Ascending aorta (tissue), 2 donors: ENCODE measurements around the gene USP3. TPM values are rescaled to one million over a fixed set of nuclear protein-coding genes. Genes with fewer than 3 reads are reported as not detected.
"Not testable (repeated sequence)": the region's sequence is repeated elsewhere in the genome, so short reads cannot be mapped to it uniquely, and the experiment has no call there.

Experiments
- DNase-seq, 2 donors: peaks; one replicate each; pipeline ENCODE4 v3.0.0-alpha.2; 2019; ENCODE audit warnings: low spot score in 2 of 2
- H3K27ac ChIP-seq, 2 donors: fragments of 200-600 bp; sonication (generic); one replicate each; pipeline ENCODE4 v1.5.1; 2016 to 2017; ENCODE audit warnings: mild to moderate bottlenecking in 1 of 2
- H3K27me3 ChIP-seq: fragments of 200-600 bp; sonication (generic); one replicate; pipeline ENCODE4 v1.5.1; 2017
- H3K36me3 ChIP-seq, 2 donors: fragments of 200-600 bp; sonication (generic); one replicate each; pipeline ENCODE4 v1.5.1; 2016
- H3K4me1 ChIP-seq, 2 donors: fragments of 200-600 bp; sonication (generic); one replicate each; pipeline ENCODE4 v1.5.1; 2016 to 2017; ENCODE audit warnings: mild to moderate bottlenecking in 1 of 2
- H3K4me3 ChIP-seq, 2 donors: fragments of 200-600 bp; sonication (generic); one replicate each; pipeline ENCODE4 v1.5.1; 2016 to 2017; ENCODE audit warnings: mild to moderate bottlenecking in 1 of 2
- H3K9me3 ChIP-seq, 2 donors: fragments of 200-600 bp; sonication (generic); one replicate each; pipeline ENCODE4 v1.5.1; 2016
- intact Hi-C: fragments of 100-400 bp; cut with DNase I; formaldehyde crosslinking; loops from one replicate; pipeline ENCODE4 v1.15.1; 2023
- total RNA-seq: library from RNA; depleted of rRNA; stranded (reverse); fragments of >200 nt; gene quantifications from one replicate; pipeline ENCODE4 v1.1.0, GENCODE V29; 2016
- TF ChIP-seq, protein P1 (sequence below), 3 experiments: fragments of 200-600 bp in 2 of 3; fragments of 450-650 bp in 1 of 3; sonication (generic) in 2 of 3; IDR thresholded peaks; one replicate each; pipeline ENCODE4 v1.5.1; 2016 to 2019; ENCODE audit warnings: antibody characterized with exemption in 3 of 3, mild to moderate bottlenecking in 1 of 3, moderate library complexity in 1 of 3

Gene USP3
- total RNA-seq, 1 donor from 2014 or later, result 61.9 TPM

GRCh38 chr15:63609448-63609847, 105.1 kb downstream of the USP3 start:
- Histone ChIP-seq H3K27ac (no peak overlapping the region), H3K36me3 (peaks cover 20 to 36% of the 10 kb centered on the region in 2 donors), H3K9me3 (no peaks in the 10 kb centered on the region), H3K27me3 (no peaks in the 10 kb centered on the region), H3K4me3 (no peak overlapping the region), H3K4me1 (peaks cover 0 to 11% of the 10 kb centered on the region in 2 donors)
- intact Hi-C loops, result no loop called here
- TF ChIP-seq, protein P1, sequence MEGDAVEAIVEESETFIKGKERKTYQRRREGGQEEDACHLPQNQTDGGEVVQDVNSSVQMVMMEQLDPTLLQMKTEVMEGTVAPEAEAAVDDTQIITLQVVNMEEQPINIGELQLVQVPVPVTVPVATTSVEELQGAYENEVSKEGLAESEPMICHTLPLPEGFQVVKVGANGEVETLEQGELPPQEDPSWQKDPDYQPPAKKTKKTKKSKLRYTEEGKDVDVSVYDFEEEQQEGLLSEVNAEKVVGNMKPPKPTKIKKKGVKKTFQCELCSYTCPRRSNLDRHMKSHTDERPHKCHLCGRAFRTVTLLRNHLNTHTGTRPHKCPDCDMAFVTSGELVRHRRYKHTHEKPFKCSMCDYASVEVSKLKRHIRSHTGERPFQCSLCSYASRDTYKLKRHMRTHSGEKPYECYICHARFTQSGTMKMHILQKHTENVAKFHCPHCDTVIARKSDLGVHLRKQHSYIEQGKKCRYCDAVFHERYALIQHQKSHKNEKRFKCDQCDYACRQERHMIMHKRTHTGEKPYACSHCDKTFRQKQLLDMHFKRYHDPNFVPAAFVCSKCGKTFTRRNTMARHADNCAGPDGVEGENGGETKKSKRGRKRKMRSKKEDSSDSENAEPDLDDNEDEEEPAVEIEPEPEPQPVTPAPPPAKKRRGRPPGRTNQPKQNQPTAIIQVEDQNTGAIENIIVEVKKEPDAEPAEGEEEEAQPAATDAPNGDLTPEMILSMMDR (IDR thresholded peaks at IDR 0.05), result no peak
- DNase-seq, result no peak

- H3K9me3 ChIP-seq, result no peaks in the 10 kb centered on the region
- no peaks in the 10 kb centered on the region for H3K27me3 ChIP-seq
- intact Hi-C loops, result loop anchor here (5.0 kb wide), 1 partner anchor 457 kb away; no protein-coding TSS in a partner anchor
- TF ChIP-seq, protein P1 (IDR thresholded peaks at IDR 0.05), result peak; percentile 57 to 77 (median 64)
- no peak overlapping the region for H3K4me3 ChIP-seq
- H3K36me3 ChIP-seq, result peaks cover 28 to 45% of the 10 kb centered on the region in 2 donors
- H3K27ac ChIP-seq, result peak overlapping the region; percentile 52 to 58
- H3K4me1 ChIP-seq, result peaks cover 0 to 11% of the 10 kb centered on the region in 2 donors
- peak; percentile 43 to 89 for DNase-seq
These were observed 105.9 kb downstream of the USP3 start for GRCh38 chr15:63610209-63610841.

- H3K27ac ChIP-seq, result peak overlapping the region; percentile 52 to 58
- intact Hi-C loops, result loop anchor here (5.0 kb wide), 1 partner anchor 456 kb away; no protein-coding TSS in a partner anchor
- peaks cover 32 to 52% of the 10 kb centered on the region in 2 donors for H3K36me3 ChIP-seq
These were observed 106.8 kb downstream of the USP3 start for GRCh38 chr15:63611177-63611576.

GRCh38 chr15:63612300-63612699, 107.9 kb downstream of the USP3 start:
- TF ChIP-seq, protein P1 (IDR thresholded peaks at IDR 0.05), result no peak
- DNase-seq, result no peak
- Histone ChIP-seq H3K4me1 (peaks cover 0 to 11% of the 10 kb centered on the region in 2 donors), H3K4me3 (no peak overlapping the region), H3K27ac (peak overlapping the region in 1 of 2 donors; percentile 17), H3K9me3 (no peaks in the 10 kb centered on the region), H3K27me3 (no peaks in the 10 kb centered on the region), H3K36me3 (peaks cover 32 to 56% of the 10 kb centered on the region in 2 donors)
- intact Hi-C loops, result loop anchor here (5.0 kb wide), 1 partner anchor 455 kb away; no protein-coding TSS in a partner anchor

More at GRCh38 chr15:63611177-63611576, 106.8 kb downstream of the USP3 start:
- H3K27me3 ChIP-seq, result no peaks in the 10 kb centered on the region
- DNase-seq, result no peak
- TF ChIP-seq, protein P1 (IDR thresholded peaks at IDR 0.05), result no peak
- H3K9me3 ChIP-seq, result no peaks in the 10 kb centered on the region
- no peak overlapping the region for H3K4me3 ChIP-seq
- peaks cover 0 to 11% of the 10 kb centered on the region in 2 donors for H3K4me1 ChIP-seq

GRCh38 chr15:63615935-63616334, 111.5 kb downstream of the USP3 start:
- DNase-seq, result no peak
- Histone ChIP-seq H3K27me3 (no peaks in the 10 kb centered on the region), H3K4me1 (no peaks in the 10 kb centered on the region), H3K36me3 (peaks cover 28 to 35% of the 10 kb centered on the region in 2 donors), H3K27ac (no peak overlapping the region), H3K9me3 (no peaks in the 10 kb centered on the region), H3K4me3 (no peak overlapping the region)
- TF ChIP-seq, protein P1 (IDR thresholded peaks at IDR 0.05), result no peak
- intact Hi-C loops, result no loop called here

DNA sequence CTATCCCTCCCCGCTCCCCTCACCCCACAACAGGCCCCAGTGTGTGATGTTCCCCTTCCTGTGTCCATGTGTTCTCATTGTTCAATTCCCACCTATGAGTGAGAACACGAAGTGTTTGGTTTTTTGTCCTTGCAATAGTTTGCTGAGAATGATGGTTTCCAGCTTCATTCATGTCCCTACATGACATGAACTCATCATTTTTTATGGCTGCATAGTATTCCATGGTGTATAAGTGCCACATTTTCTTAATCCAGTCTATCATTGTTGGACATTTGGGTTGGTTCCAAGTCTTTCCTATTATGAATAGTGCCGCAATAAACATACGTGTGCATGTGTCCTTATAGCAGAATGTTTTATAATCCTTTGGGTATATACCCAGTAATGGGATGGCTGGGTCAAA, 112.8 kb downstream of the USP3 start:
- H3K4me3 ChIP-seq, H3K27me3 ChIP-seq, intact Hi-C loops, H3K27ac ChIP-seq, H3K4me1 ChIP-seq, DNase-seq, H3K9me3 ChIP-seq: not testable (repeated sequence)
- peaks cover 28 to 33% of the 10 kb centered on the region in 2 donors for H3K36me3 ChIP-seq

GRCh38 chr15:63617627-63618026, 113.2 kb downstream of the USP3 start:
- peaks cover 28 to 34% of the 10 kb centered on the region in 2 donors for H3K36me3 ChIP-seq
- H3K27me3 ChIP-seq, H3K4me1 ChIP-seq, H3K9me3 ChIP-seq, H3K27ac ChIP-seq, H3K4me3 ChIP-seq, intact Hi-C loops, DNase-seq: not testable (repeated sequence)

DNA sequence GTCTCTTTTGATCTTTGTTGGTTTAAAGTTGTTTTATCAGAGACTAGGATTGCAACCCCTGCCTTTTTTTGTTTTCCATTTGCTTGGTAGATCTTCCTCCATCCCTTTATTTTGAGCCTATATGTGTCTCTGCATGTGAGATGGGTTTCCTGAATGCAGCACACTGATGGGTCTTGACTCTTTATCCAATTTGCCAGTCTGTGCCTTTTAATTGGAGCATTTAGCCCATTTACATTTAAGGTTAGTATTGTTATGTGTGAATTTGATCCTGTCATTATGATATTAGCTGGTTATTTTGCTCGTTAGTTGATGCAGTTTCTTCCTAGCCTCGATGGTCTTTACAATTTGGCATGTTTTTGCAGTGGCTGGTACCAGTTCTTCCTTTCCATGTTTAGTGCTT, 116.4 kb downstream of the USP3 start:
- H3K4me3 ChIP-seq, H3K9me3 ChIP-seq, H3K27me3 ChIP-seq, H3K27ac ChIP-seq, intact Hi-C loops, H3K4me1 ChIP-seq, DNase-seq: not testable (repeated sequence)
- peaks cover 22 to 49% of the 10 kb centered on the region in 2 donors for H3K36me3 ChIP-seq
